Endodermal cell (in vitro differentiated cells): ENCODE measurements around the gene LETMD1. TPM values are rescaled to one million over a fixed set of nuclear protein-coding genes. Genes with fewer than 3 reads are reported as not detected.

ENCODE experiments used
- DNase-seq: peaks from one replicate; pipeline ENCODE4 v3.0.0-alpha.2; 2017
- H3K27ac ChIP-seq: 2 replicates; pipeline ENCODE4 v1.5.1; 2013; ENCODE audit warnings: mild to moderate bottlenecking, low read depth, low read length, moderate library complexity
- H3K27me3 ChIP-seq: 2 replicates; pipeline ENCODE4 v1.6.1; 2013; ENCODE audit warnings: mild to moderate bottlenecking, low read length, moderate library complexity; ENCODE audit not compliant: insufficient read depth, control insufficient read depth, poor library complexity, severe bottlenecking
- H3K36me3 ChIP-seq: 2 replicates; pipeline ENCODE4 v1.7.0; 2013; ENCODE audit warnings: mild to moderate bottlenecking, low read length, moderate library complexity; ENCODE audit not compliant: control insufficient read depth, insufficient read depth
- H3K4me1 ChIP-seq: one replicate; pipeline ENCODE4 v1.7.0; 2013; ENCODE audit warnings: low read length; ENCODE audit not compliant: control insufficient read depth, insufficient read depth
- H3K4me3 ChIP-seq: 2 replicates; pipeline ENCODE4 v1.5.1; 2013; ENCODE audit warnings: mild to moderate bottlenecking, low read length, moderate library complexity
- H3K9ac ChIP-seq: 2 replicates; pipeline ENCODE4 v1.6.1; 2013; ENCODE audit warnings: mild to moderate bottlenecking, low read length, moderate library complexity; ENCODE audit not compliant: poor library complexity, severe bottlenecking; ENCODE audit errors: extremely low read depth
- H3K9me3 ChIP-seq: 2 replicates; pipeline ENCODE4 v1.6.1; 2013; ENCODE audit warnings: mild to moderate bottlenecking, low read length, moderate library complexity; ENCODE audit not compliant: control insufficient read depth
- H3K27ac Mint-ChIP-seq: 2 replicates; pipeline ENCODE4 v1.8.0; 2020; ENCODE audit warnings: mixed read lengths
- H3K27me3 Mint-ChIP-seq: 2 replicates; pipeline ENCODE4 v1.8.0; 2021; ENCODE audit warnings: mild to moderate bottlenecking, mixed read lengths; ENCODE audit not compliant: insufficient read depth
- H3K36me3 Mint-ChIP-seq: 2 replicates; pipeline ENCODE4 v1.8.0; 2020; ENCODE audit warnings: low read depth, mixed read lengths
- H3K4me1 Mint-ChIP-seq: 2 replicates; pipeline ENCODE4 v1.8.0; 2020; ENCODE audit warnings: mixed read lengths
- H3K4me3 Mint-ChIP-seq: 2 replicates; pipeline ENCODE4 v1.8.0; 2020; ENCODE audit warnings: mild to moderate bottlenecking, moderate library complexity, mixed read lengths
- H3K9me3 Mint-ChIP-seq: 2 replicates; pipeline ENCODE4 v1.8.0; 2020; ENCODE audit warnings: mild to moderate bottlenecking, mixed read lengths
- CTCF ChIP-seq: fragments of 200-600 bp; sonication (generic); conservative IDR thresholded peaks from 2 replicates; pipeline ENCODE4 v1.5.0; 2021; ENCODE audit warnings: antibody characterized with exemption, mild to moderate bottlenecking
- WGBS, 2 experiments: methylation state at CpG; one replicate each; pipeline versions ENCODE4 v1.1.5 to v1.1.7; 2013; ENCODE audit warnings: missing lambda C conversion rate in 2 of 2, mixed read lengths in 1 of 2; ENCODE audit not compliant: insufficient coverage in 1 of 2, insufficient read length in 1 of 2; 5-methylcytosine and 5-hydroxymethylcytosine counted together
- total RNA-seq, 2 donors: library from RNA; stranded (reverse); fragmentation: NEBNext Ultra II Directional in 1 of 2; extraction: Animal tissue kit (Norgen Biotek cat#: 25700) in 1 of 2; gene quantifications; 2 replicates in 1 of 2; 3 replicates in 1 of 2; pipeline ENCODE4 v1.2.1, GENCODE V29; 2021

LETMD1 gene
- total RNA-seq, 2 donors from 2014 or later, result 34.8 to 40.2 TPM

GRCh38 chr12:51070004-51070403 is 21.9 kb downstream of the LETMD1 start:
- Mint-ChIP-seq H3K4me1 (no peaks in the 10 kb centered on the region), H3K27me3 (no peaks in the 10 kb centered on the region), H3K27ac (peak overlapping the region; percentile 39), H3K4me3 (no peak overlapping the region), H3K36me3 (peaks cover 82% of the 10 kb centered on the region), H3K9me3 (no peaks in the 10 kb centered on the region)
- 91 to 100% methylated on average over 1 to 3 of the region's 3 CpGs for WGBS, 2 experiments
- Histone ChIP-seq H3K27me3 (no peaks in the 10 kb centered on the region), H3K4me1 (no peaks in the 10 kb centered on the region), H3K9me3 (no peaks in the 10 kb centered on the region), H3K9ac (no peak overlapping the region), H3K27ac (no peak overlapping the region), H3K36me3 (peaks cover 83% of the 10 kb centered on the region), H3K4me3 (no peak overlapping the region)
- DNase-seq, result no peak
- TF ChIP-seq CTCF, result no peak

GRCh38 chr12:51071663-51072062 is 23.5 kb downstream of the LETMD1 start:
- Histone ChIP-seq H3K4me3 (no peak overlapping the region), H3K27ac (no peak overlapping the region), H3K9me3 (no peaks in the 10 kb centered on the region), H3K36me3 (peaks cover 69% of the 10 kb centered on the region), H3K27me3 (no peaks in the 10 kb centered on the region), H3K4me1 (no peaks in the 10 kb centered on the region), H3K9ac (no peak overlapping the region)
- TF ChIP-seq CTCF, result no peak
- Mint-ChIP-seq H3K4me1 (no peaks in the 10 kb centered on the region), H3K27me3 (no peaks in the 10 kb centered on the region), H3K36me3 (peaks cover 74% of the 10 kb centered on the region), H3K27ac (no peak overlapping the region), H3K9me3 (no peaks in the 10 kb centered on the region), H3K4me3 (no peak overlapping the region)
- 90 to 94% methylated on average over 1 to 2 of the region's 2 CpGs for WGBS, 2 experiments
- no peak for DNase-seq

GRCh38 chr12:51075390-51075789 is 27.3 kb downstream of the LETMD1 start:
- H3K27ac ChIP-seq, result no peak overlapping the region
- no peaks in the 10 kb centered on the region for H3K4me1 ChIP-seq
- no peak overlapping the region for H3K4me3 ChIP-seq
- Mint-ChIP-seq H3K9me3 (no peaks in the 10 kb centered on the region), H3K4me1 (peaks cover 4% of the 10 kb centered on the region), H3K36me3 (peaks cover 57% of the 10 kb centered on the region), H3K4me3 (no peak overlapping the region), H3K27me3 (no peaks in the 10 kb centered on the region), H3K27ac (no peak overlapping the region)
- no peak for DNase-seq
- peaks cover 37% of the 10 kb centered on the region for H3K36me3 ChIP-seq
- H3K9ac ChIP-seq, result no peak overlapping the region
- no peaks in the 10 kb centered on the region for H3K9me3 ChIP-seq
- WGBS, 2 experiments, result 95 to 96% methylated on average over 5 of the region's 5 CpGs
- no peaks in the 10 kb centered on the region for H3K27me3 ChIP-seq
- TF ChIP-seq CTCF, result no peak
